ENCODE data around the gene ZDHHC17.

The ZDHHC17 gene

DNA sequence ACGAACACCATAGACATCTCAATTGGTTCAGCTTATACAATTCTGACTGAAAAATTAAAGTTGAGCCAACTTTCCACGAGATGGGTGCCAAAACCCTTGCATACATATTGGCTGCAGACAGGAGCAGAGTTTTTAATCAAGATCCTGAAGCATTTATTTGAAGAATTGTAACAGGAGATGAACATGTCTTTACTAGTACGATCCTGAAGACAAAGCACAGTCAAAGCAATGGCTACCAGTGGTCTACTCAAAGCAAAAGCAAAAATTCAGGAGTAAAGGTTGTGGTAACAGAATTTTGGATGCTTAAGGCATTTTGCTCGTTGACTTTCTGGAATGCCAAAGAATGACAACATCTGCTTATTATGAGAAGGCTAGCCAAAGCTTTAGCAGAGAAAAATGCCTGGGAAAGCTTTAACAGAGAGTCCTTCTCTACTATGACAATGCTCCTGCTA lies 20.7 kb downstream of the ZDHHC17 start:
- Histone ChIP-seq H3K4me2 (no peak overlapping the region), H3K9ac (no peak overlapping the region), H3K36me3 (peaks cover 28 to 60% (median 41%) of the 10 kb centered on the region in 11 experiments), H3K27me3 (no peaks in the 10 kb centered on the region), H4K20me1 (peaks cover under 1 to 98% (median 26%) of the 10 kb centered on the region in 11 experiments; a peak in 17 of 22 replicates), H3K4me1 (peaks cover 12 to 41% (median 27%) of the 10 kb centered on the region in 10 experiments), H3K4me3 (no peak overlapping the region), H3K27ac (no peak overlapping the region), H3K9me3 (replicated peaks in 1 of 11) (peaks cover 40 to 67% (median 49%) of the 10 kb centered on the region in 11 experiments)
- TF ChIP-seq Cebpa-rat (IDR thresholded peaks at IDR 0.05): no peak

- no peak overlapping the region; a peak in 2 of 22 replicates for H3K4me2 ChIP-seq
- TF ChIP-seq Cebpa-rat (IDR thresholded peaks at IDR 0.05): no peak
- H3K9ac ChIP-seq: no peak overlapping the region
Observed at GRCh38 chr12:76785407-76785806, 21.5 kb downstream of the ZDHHC17 start.

DNA sequence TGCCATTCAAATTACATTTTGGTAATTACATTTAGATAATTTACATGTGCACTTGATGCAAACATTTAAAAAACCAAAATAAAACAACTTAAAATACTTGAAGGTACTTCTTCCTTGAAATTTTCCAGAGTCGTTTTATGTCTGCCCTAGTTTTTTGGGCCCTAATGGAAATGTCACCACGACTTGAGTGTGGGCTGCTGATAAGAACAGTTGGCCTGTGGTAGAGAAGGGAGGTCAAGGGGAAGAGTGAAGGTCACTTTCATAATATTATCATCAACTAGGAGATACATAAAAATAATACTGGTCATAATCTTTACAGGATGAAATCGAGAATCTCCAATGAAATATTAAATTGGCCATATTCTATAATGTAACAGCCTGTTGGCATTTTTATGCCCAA lies 23.1 kb downstream of the ZDHHC17 start:
- H4K20me1 ChIP-seq: peaks cover 14 to 98% (median 49%) of the 10 kb centered on the region in 11 experiments; a peak in 20 of 22 replicates
- H3K4me1 ChIP-seq: peaks cover 12 to 40% (median 27%) of the 10 kb centered on the region in 10 experiments
- peaks cover 20 to 44% (median 27%) of the 10 kb centered on the region in 11 experiments for H3K9me3 ChIP-seq (replicated peaks in 1 of 11)
- H3K9ac ChIP-seq: no peak overlapping the region
- no peak overlapping the region for H3K4me3 ChIP-seq
- H3K4me2 ChIP-seq: peak overlapping the region in 9 of 11 experiments; percentile 25 to 63 (median 44); a peak in 11 of 22 replicates
- H3K36me3 ChIP-seq: peaks cover 13 to 37% (median 22%) of the 10 kb centered on the region in 11 experiments; a peak in 19 of 22 replicates
- TF ChIP-seq Cebpa-rat (IDR thresholded peaks at IDR 0.05): no peak
- H3K27ac ChIP-seq: no peak overlapping the region
- no peaks in the 10 kb centered on the region for H3K27me3 ChIP-seq

More at GRCh38 chr12:76785407-76785806, 21.5 kb downstream of the ZDHHC17 start:
- H3K27ac ChIP-seq: no peak overlapping the region
- H3K9me3 ChIP-seq (replicated peaks in 1 of 11): peaks cover 35 to 60% (median 41%) of the 10 kb centered on the region in 11 experiments
- no peak overlapping the region for H3K4me3 ChIP-seq
- H3K27me3 ChIP-seq: no peaks in the 10 kb centered on the region
- H4K20me1 ChIP-seq: peaks cover 6 to 98% (median 34%) of the 10 kb centered on the region in 11 experiments; a peak in 18 of 22 replicates
- peaks cover 28 to 53% (median 35%) of the 10 kb centered on the region in 11 experiments; a peak in 21 of 22 replicates for H3K36me3 ChIP-seq
- H3K4me1 ChIP-seq: peaks cover 12 to 41% (median 27%) of the 10 kb centered on the region in 10 experiments

DNA sequence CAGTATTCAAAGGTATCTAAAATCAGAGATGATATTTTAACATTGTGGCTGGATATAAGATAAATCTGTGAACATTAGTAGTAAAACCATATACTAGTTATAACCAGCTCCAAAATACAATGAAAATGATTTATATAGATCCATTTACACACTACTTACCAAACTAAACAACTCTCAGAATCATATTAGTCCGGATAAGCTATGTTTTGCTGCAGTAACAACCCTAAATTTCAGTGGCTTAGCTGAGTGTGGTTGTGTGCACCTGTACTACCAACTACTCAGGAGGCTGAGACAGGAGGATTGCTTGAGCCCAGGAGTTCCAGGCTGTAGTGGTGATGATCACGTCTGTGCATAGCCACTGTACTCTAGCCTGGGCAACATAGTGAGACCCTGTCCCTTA lies 23.8 kb downstream of the ZDHHC17 start:
- peaks cover 13 to 37% (median 20%) of the 10 kb centered on the region in 11 experiments for H3K9me3 ChIP-seq (replicated peaks in 1 of 11)
- peaks cover 20 to 98% (median 56%) of the 10 kb centered on the region in 11 experiments; a peak in 20 of 22 replicates for H4K20me1 ChIP-seq
- no peak overlapping the region for H3K9ac ChIP-seq
- no peaks in the 10 kb centered on the region for H3K27me3 ChIP-seq
- H3K4me1 ChIP-seq: peaks cover 12 to 33% (median 22%) of the 10 kb centered on the region in 10 experiments
- no peak overlapping the region for H3K4me2 ChIP-seq
- H3K36me3 ChIP-seq: peaks cover 12 to 30% (median 15%) of the 10 kb centered on the region in 11 experiments; a peak in 18 of 22 replicates
- no peak for TF ChIP-seq Cebpa-rat (IDR thresholded peaks at IDR 0.05)
- H3K27ac ChIP-seq: no peak overlapping the region
- H3K4me3 ChIP-seq: no peak overlapping the region

- peaks cover 0 to 12% (median 0%) of the 10 kb centered on the region in 11 experiments; a peak in 3 of 22 replicates for H3K36me3 ChIP-seq
Observed at GRCh38 chr12:76789335-76790050, 25.6 kb downstream of the ZDHHC17 start.

DNA sequence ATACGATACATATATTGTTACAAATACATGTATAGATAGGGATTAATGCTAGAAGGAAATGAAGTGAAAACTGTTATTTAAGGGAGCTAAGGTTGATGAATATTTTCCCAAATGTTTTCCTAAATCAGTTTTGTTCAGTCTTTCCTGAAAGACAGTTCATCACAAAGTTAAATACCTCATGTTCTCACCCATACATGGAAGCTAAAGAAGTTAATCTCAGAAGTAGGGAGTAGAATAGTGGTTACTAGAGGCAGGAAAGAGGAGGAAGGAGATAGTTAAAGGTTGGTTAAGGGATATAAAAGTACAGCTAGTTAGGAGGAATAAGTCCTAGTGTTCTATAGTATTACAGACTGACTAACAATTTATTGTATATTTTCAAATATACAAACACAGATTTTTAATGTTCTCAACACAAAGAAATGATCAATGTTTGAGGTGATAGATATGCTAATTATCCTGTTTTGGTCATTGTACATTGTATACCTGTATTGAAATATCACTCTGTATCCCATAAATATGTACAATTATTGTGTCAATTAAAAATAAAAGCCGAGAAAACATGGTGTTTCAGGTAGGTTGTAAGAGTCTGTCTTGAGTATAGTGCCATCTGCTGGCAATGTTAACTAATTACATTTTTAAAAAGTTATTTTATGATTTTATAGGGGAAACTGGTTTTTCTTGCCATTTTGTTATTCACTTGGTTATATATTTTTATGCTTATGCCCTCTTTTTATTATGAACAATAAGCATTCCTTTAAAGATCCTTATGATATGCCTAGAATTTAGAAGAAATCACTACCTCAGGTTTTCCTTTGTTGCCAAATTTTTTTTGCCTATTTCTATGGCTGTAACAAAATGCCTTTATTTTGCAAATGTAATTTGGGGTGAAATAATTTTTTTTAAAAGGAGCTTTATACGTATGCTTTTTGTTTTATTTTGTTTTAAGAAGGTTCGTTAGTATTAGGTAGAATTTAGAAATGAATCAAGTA lies 26.9 kb downstream of the ZDHHC17 start:
- no peak overlapping the region for H3K4me3 ChIP-seq
- TF ChIP-seq Cebpa-rat (IDR thresholded peaks at IDR 0.05): no peak
- peaks cover 29 to 99% (median 83%) of the 10 kb centered on the region in 11 experiments; a peak in 20 of 22 replicates for H4K20me1 ChIP-seq
- H3K27ac ChIP-seq: no peak overlapping the region
- H3K9ac ChIP-seq: no peak overlapping the region
- peaks cover 0 to 5% (median 0%) of the 10 kb centered on the region in 11 experiments; a peak in 1 of 22 replicates for H3K36me3 ChIP-seq
- peaks cover 0 to 14% (median under 1%) of the 10 kb centered on the region in 11 experiments; a peak in 5 of 22 replicates for H3K9me3 ChIP-seq (replicated peaks in 1 of 11)
- no peak overlapping the region for H3K4me2 ChIP-seq
- H3K27me3 ChIP-seq: no peaks in the 10 kb centered on the region
- H3K4me1 ChIP-seq: peaks cover 11 to 22% (median 12%) of the 10 kb centered on the region in 10 experiments

More at GRCh38 chr12:76789335-76790050, 25.6 kb downstream of the ZDHHC17 start:
- H3K27ac ChIP-seq: no peak overlapping the region
- peaks cover 29 to 99% (median 75%) of the 10 kb centered on the region in 11 experiments; a peak in 20 of 22 replicates for H4K20me1 ChIP-seq
- H3K27me3 ChIP-seq: no peaks in the 10 kb centered on the region
- H3K4me1 ChIP-seq: peaks cover 12 to 25% (median 16%) of the 10 kb centered on the region in 10 experiments
- H3K9ac ChIP-seq: no peak overlapping the region
- no peak overlapping the region for H3K4me2 ChIP-seq
- no peak for TF ChIP-seq Cebpa-rat (IDR thresholded peaks at IDR 0.05)
- peaks cover 0 to 22% (median 6%) of the 10 kb centered on the region in 11 experiments; a peak in 8 of 22 replicates for H3K9me3 ChIP-seq (replicated peaks in 1 of 11)
- H3K4me3 ChIP-seq: no peak overlapping the region

DNA sequence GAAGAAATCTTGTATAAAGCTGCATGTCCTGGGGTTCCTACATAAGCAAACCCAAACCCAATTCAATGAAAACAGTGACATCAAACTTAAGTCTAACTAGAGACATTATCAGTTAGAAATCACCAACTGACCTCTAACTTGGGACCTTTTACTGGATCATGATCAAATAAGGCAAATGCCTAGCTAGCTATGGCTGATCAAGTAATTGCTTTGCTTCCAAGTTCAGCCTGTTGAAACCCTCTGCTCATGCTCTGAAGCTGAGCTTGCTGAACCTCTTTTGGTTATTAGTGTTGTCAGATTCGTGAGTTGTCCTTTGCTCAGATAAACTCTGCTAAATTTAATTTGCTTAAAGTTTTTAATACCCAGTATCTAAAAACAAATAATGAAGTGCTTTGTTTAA lies 28.9 kb downstream of the ZDHHC17 start:
- peaks cover 0 to 8% (median 3%) of the 10 kb centered on the region in 11 experiments; a peak in 8 of 22 replicates for H3K9me3 ChIP-seq (replicated peaks in 1 of 11)
- peaks cover 0 to 9% (median 0%) of the 10 kb centered on the region in 10 experiments; a peak in 2 of 20 replicates for H3K4me1 ChIP-seq
- H3K4me3 ChIP-seq: no peak overlapping the region
- H3K36me3 ChIP-seq: peaks cover 6 to 15% (median 11%) of the 10 kb centered on the region in 11 experiments
- no peak for TF ChIP-seq Cebpa-rat (IDR thresholded peaks at IDR 0.05)
- no peaks in the 10 kb centered on the region for H3K27me3 ChIP-seq
- H3K9ac ChIP-seq: no peak overlapping the region
- no peak overlapping the region for H3K4me2 ChIP-seq
- H3K27ac ChIP-seq: no peak overlapping the region
- peaks cover 29 to 94% (median 72%) of the 10 kb centered on the region in 11 experiments; a peak in 20 of 22 replicates for H4K20me1 ChIP-seq

DNA sequence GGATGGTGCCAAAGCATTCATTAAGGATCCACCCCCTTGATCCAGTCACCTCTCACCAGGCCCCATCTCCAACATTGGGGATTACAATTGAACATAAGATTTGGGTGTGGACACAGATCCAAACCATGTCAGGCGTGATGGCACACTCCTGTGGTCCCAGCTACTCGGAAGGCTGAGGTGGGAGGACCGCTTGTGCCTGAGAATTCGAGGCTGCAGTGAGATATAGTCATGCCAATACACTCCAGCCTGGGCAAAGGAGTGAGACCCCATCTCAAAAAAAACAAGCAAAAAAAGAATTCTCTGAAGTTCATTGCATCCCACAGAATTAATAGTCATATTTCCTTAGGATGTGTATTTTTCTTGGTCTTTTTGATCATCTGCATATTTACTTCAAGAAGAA lies 34.9 kb downstream of the ZDHHC17 start:
- Histone ChIP-seq H3K4me1 (no peaks in the 10 kb centered on the region), H3K9me3 (replicated peaks in 1 of 11) (peaks cover 40 to 57% (median 49%) of the 10 kb centered on the region in 11 experiments), H3K36me3 (peaks cover 65 to 72% (median 71%) of the 10 kb centered on the region in 11 experiments), H3K27ac (no peak overlapping the region), H3K27me3 (no peaks in the 10 kb centered on the region), H3K4me3 (no peak overlapping the region), H3K4me2 (no peak overlapping the region), H4K20me1 (peaks cover 0 to 47% (median 26%) of the 10 kb centered on the region in 11 experiments; a peak in 17 of 22 replicates), H3K9ac (no peak overlapping the region)
- no peak for TF ChIP-seq Cebpa-rat (IDR thresholded peaks at IDR 0.05)
